Head of caudate nucleus (tissue), 42 donors: ENCODE data around the gene FXYD3.

Experiments
- DNase-seq, 42 donors: peaks; one replicate each; pipeline versions ENCODE4 v3.0.0 to v3.0.0-alpha.2; 2020 to 2021; ENCODE audit warnings: mixed read lengths in 7 of 42
- intact Hi-C: fragments of 100-400 bp; cut with DNase I; formaldehyde crosslinking; loops from one replicate; pipeline ENCODE4 v1.15.0; 2022

The FXYD3 gene

DNA sequence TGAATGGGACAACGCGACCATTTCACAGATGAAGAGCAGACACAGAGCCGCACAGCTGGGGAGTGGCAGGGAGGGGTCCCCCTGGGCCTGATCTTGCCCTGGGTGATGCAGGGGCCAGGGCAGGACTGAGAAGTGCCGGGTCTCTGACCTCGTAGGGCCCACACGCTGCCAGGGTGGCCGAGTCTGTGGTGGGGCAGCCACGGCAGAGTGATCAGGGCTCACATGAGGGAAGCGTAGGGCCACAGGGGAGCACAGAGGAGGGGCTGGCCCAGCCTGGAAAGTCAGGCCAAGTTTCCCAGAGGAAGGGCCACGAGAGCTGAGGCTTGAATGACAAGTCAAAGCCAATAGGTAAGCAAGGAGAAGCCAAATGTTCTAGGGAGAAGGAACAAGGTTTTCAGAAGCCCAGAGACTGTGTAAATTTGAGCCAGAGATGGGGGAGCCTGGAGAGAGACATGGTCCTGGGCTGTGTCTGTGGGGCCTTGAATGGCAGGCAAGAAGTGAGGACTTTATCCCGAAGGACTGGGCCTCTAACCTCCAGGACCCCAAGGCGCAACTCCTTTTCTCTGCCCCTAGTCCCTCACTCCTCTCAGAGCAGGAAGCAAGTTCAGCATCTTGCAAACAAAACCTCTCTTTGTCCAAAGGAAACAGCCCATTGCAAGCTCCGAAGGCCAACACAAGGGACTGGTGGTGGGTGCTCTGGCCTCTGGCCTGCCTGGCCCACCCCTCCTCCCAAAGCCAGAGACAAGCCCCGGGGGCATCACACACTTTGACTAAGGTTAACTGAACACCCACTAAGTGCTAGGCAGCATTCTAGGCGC is 31.7 kb upstream of the FXYD3 start:
- intact Hi-C loops = no loop called here
- DNase-seq = no peak

DNA sequence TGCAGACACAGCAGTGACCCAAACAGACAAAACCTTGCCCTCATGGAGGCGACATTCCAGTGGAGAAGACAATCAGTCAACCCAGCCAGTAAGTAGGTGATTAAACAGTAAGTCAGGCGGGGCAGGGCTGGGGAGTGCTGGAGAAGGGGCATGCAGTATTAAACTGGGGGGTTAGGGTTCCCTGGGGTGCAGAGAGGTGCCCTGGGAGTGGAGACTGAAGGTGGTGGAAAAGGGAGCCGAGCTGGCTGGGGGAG is 31.2 kb upstream of the FXYD3 start:
- DNase-seq = no peak
- intact Hi-C loops = no loop called here

- DNase-seq = no peak
- intact Hi-C loops = no loop called here
Measured at GRCh38 chr19:35085947-35086346, 29.7 kb upstream of the FXYD3 start.

GRCh38 chr19:35086455-35086854 is 29.2 kb upstream of the FXYD3 start:
- peak in 19 of 42 donors; percentile 11 to 74 (median 44) for DNase-seq
- intact Hi-C loops = no loop called here

DNA sequence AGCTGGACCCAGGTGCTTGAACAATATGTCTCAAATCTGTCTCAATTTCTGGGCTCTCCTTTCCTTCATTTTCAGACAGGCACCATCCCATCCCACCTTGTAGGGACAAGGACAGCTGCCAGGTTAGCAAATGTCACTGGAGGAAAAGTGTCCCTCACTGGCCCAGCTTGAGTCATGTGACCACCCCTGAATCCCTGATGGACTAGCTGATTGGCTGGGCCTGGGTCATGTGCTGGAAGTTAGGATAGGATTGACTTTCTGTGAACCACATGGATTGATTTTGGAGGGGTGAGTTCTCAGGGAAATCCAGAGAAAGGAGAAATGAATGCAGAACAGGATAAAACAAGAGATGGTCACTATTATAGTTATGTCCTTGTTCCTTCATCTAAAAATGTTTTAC is 28.2 kb upstream of the FXYD3 start:
- no peak for DNase-seq
- intact Hi-C loops = no loop called here

GRCh38 chr19:35088131-35088913 is 27.3 kb upstream of the FXYD3 start:
- peak in 4 of 42 donors; percentile 37 to 63 (median 48) for DNase-seq
- intact Hi-C loops = no loop called here

- intact Hi-C loops = no loop called here
Measured at GRCh38 chr19:35089554-35089953, 26.1 kb upstream of the FXYD3 start.

DNA sequence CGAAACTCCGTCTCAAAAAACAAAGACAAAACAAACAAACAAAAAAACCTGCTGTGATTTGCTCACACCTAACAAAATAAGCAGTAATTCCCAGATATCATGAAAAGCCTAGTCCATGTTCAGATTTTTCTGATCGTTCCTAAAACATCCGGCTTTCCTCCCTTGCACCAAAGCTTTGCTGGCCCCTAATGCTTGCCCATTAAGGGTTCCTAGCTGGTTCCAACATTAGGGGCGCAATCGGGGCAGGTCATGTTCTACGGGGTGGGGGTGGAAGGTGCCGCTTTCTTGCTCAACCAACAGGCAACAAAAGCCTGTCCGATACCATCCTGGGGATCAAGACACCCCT is 25.5 kb upstream of the FXYD3 start:
- intact Hi-C loops = no loop called here
- no peak for DNase-seq

More at GRCh38 chr19:35089554-35089953, 26.1 kb upstream of the FXYD3 start:
- DNase-seq = no peak

GRCh38 chr19:35090506-35091214 is 25.0 kb upstream of the FXYD3 start:
- intact Hi-C loops = no loop called here
- peak in 40 of 42 donors; percentile 17 to 90 (median 68) for DNase-seq

GRCh38 chr19:35093430-35093829 is 22.2 kb upstream of the FXYD3 start:
- intact Hi-C loops = no loop called here
- no peak for DNase-seq

DNA sequence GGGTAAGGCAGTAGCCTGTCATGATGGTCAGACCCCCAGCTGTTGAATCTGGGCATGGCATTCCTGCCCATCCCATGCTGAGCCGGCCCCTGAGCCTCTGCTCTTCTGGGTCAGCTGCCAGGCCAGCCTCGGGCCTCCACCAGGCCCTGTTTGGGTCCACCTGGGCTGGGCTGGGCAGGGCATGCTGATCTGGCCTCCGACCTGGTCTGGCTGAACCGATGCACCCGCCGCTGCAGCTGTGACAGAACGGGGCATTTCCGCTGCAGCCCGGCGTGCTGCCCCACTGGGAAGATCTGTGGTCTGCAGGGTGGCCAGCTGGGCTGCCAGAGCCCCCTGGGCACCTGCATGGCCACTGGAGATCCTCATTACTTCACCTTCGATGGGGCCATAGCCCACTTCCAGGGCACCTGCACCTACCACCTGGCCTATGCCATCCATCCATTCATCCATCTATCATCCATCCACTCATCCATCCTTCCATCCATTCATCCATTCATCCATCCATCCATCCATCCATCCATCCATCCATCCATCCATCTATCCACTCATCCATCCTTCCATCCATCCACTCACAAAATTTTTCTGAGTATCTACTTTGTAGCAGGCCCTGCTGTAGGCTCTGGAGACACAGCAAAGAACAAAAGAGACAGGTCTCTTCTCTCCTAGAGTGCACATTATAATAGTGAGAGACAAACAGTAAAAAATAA is 21.5 kb upstream of the FXYD3 start:
- intact Hi-C loops = no loop called here

DNA sequence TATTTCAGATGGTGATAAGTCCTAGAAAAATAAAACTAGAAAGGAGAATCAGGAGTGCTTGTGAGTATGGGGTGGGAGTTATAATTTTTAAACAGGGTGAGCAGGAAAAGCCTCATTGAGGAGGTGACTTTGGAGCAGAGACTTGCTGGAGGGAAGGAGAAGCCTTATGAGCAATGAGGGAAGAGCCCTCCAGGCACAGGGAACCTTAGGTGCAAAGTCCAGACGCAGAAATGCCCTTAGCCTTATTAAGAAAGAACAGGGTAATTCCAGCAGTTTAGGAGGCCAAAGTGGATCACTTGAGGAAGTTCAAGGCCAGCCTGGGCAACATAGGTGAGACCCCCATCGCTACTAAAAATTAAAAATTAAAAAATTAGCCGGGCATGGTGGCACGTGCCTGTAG is 21.0 kb upstream of the FXYD3 start:
- intact Hi-C loops = no loop called here

More for the DNA sequence above, 21.5 kb upstream of the FXYD3 start:
- no peak for DNase-seq

DNA sequence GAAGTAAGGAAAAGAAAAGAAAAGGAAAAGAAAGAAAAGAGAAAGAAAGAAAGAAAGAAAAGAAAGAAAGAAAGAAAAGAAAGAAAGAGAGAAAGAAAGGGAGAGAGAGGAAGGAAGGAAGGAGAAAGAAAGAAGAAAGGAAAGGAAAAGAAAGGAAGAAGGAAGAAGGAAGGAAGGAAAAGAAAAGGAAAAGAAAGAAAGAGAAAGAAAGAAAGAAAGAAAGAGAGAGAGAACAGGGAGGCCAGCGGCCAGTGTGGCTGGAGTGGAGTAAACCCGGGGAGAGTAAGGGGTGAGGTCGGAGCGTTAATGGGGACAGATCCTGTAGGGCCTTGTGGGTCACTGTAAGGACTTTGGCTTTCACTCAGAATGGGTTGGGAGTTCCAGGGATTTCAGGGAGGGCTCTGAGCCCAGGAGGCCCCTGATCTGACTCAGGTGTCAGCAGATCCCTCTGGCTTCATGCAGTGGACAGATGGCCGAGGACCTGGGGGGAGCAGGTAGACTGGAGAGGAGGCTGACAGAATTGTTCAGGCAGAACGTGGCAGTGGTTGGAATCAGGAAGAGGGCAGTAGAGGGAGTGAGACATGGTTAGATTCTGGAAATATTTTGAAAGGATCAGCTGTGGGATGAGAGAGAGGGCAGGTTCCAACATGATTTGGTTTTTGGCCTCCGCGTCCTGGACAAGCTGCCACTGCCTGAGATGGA is 19.8 kb upstream of the FXYD3 start:
- no peak for DNase-seq
- intact Hi-C loops = no loop called here

More for the DNA sequence above, 21.0 kb upstream of the FXYD3 start:
- no peak for DNase-seq

DNA sequence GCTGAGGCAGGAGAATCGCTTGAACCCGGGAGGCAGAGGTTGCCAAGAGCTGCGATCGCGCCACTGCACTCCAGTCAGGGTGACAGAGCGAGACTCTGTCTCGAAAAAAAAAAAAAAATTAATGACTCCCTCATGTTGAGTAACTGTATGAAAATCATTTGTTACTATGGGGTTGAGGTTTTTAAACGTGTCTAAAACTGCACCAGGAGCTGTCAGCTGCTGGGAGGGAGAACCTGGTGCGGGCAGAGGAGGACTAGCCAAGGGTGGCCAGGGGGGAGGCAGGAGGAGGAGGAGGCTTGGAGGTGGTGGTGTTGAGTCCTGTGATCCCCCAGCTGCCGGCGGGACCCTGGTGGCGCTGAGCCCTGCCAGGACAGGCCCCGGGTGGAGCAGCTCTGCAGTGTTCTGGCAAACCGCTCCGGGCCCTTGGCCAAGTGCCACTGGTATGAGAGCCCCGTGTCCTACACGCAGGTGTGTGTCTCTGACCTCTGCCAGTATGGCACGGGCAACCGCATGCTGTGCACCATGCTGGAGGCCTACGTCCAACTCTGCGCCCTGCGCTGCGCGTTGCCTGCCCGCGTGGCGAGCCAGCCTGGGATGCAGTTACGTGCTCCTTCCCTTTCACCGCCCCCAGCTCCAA is 17.1 kb upstream of the FXYD3 start:
- intact Hi-C loops = no loop called here

GRCh38 chr19:35099155-35099896 is 16.3 kb upstream of the FXYD3 start:
- DNase-seq = no peak
- intact Hi-C loops = no loop called here

More for the DNA sequence above, 17.1 kb upstream of the FXYD3 start:
- DNase-seq = peak in 1 of 42 donors; percentile 35

GRCh38 chr19:35099897-35100275 is 15.7 kb upstream of the FXYD3 start:
- DNase-seq = no peak
- intact Hi-C loops = no loop called here

DNA sequence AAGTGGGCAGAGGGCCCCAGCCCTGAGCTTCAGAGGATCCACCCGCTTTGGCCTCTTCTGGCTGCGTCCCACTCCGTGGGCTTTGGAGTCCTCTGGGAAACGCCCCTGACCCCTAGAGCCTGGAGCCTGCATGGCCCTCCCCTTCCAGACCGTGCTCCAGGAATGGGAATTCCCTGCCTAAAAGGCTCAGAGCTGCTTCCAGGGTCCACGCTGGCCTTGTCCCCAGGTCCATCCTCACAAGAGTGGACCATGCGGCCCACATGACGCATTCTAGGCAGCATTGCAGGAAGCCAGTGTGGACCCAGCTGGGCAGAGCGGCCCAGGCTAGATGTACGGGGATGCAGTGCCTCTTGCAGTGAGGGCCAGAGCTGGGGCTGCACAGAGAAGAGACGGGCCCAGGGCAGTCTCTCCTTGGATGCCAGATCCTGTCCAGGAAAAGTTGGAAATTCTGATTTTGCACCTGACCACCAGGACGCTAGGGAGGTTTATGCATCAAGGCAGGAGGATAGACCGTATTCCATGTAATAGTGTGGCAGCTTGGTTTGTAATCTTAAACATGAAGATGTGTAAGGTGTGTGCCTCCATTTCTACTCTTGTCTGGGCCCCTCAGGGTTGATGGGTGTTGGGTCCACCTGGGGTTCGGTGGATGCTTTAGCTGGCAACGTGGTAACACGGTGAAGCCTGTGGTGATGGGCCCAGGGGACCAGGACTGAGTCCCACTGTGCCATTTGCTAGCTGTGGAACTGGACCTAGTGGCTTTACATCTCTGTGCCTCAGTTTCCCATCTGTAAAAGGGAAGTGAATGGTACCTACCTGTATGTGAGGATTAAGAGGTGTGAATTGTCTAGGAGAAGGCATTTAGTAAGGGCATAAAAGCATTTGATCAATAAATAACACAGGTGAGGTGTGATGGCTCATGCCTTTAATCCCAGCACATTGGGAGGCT is 14.8 kb upstream of the FXYD3 start:
- intact Hi-C loops = no loop called here
- no peak for DNase-seq
